AG04450 (cell line): ENCODE measurements around the gene SV2C. TPM values are rescaled to one million over a fixed set of nuclear protein-coding genes. Genes with fewer than 3 reads are reported as not detected.

Experiments
- CTCF ChIA-PET: fragments of 300-600, 350-600 bp; formaldehyde crosslinking; extraction: SDS; loops from one replicate; lab custom pipeline; 2022; ENCODE audit warnings: antibody characterized with exemption, inconsistent platforms; lab: Charles Lee
- POLR2A ChIA-PET: fragments of 350-600 bp; formaldehyde crosslinking; extraction: SDS; loops from one replicate; lab custom pipeline; 2021; ENCODE audit warnings: antibody characterized with exemption, inconsistent platforms; lab: Yijun Ruan, JAX
- DNase-seq: peaks from one replicate; pipeline ENCODE4 v3.0.0-alpha.2; 2011; ENCODE audit warnings: low read depth, low spot score
- H3K27ac ChIP-seq: one replicate; pipeline ENCODE4 v1.5.1; 2012; ENCODE audit warnings: low read depth, low read length, control low read depth
- H3K27me3 ChIP-seq: one replicate; pipeline ENCODE4 v1.6.0; 2012; ENCODE audit warnings: low read length; ENCODE audit not compliant: control insufficient read depth, insufficient read depth
- H3K4me3 ChIP-seq: 2 replicates; pipeline ENCODE4 v1.5.1; 2011; ENCODE audit warnings: mild to moderate bottlenecking, low read depth, low read length, control low read depth
- H3K9me3 ChIP-seq: 2 replicates; pipeline ENCODE4 v1.5.1; 2012; ENCODE audit warnings: low read length; ENCODE audit not compliant: control insufficient read depth, insufficient read depth
- polyA plus RNA-seq: library from polyadenylated mRNA; depleted of rRNA; stranded (reverse); fragments of >200 nt; gene quantifications from 2 replicates; pipeline ENCODE4 v1.2.3, GENCODE V29; 2011
- TF ChIP-seq, protein P1 (sequence below): IDR thresholded peaks from 2 replicates; pipeline ENCODE4 v1.5.1; 2011; ENCODE audit warnings: low read depth, low read length, control low read depth, inconsistent platforms

Gene SV2C
- polyA plus RNA-seq, 1 experiment = not detected

DNA sequence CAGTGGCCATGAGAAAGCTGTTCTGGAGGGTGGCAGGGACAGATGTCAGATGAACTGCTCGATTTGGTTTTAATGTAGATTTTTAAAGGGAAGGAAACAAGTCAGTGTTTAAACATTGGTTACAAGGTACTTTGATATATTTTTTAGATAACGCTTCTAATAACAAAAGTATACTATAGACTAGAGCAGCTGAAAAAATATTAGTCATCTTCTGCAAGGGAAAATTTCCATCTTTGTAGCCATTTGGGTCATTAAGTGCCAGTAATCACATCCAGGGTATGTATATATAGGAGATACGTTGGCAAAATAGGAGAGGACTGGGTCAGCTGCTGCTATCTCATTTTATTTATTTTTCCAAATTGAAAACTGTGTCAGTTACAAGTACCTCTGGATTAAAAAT, 69.0 kb downstream of the SV2C start:
- no peak for DNase-seq
- Histone ChIP-seq H3K27me3 (no peaks in the 10 kb centered on the region), H3K4me3 (no peak overlapping the region), H3K27ac (no peak overlapping the region), H3K9me3 (no peaks in the 10 kb centered on the region)
- TF ChIP-seq, protein P1, sequence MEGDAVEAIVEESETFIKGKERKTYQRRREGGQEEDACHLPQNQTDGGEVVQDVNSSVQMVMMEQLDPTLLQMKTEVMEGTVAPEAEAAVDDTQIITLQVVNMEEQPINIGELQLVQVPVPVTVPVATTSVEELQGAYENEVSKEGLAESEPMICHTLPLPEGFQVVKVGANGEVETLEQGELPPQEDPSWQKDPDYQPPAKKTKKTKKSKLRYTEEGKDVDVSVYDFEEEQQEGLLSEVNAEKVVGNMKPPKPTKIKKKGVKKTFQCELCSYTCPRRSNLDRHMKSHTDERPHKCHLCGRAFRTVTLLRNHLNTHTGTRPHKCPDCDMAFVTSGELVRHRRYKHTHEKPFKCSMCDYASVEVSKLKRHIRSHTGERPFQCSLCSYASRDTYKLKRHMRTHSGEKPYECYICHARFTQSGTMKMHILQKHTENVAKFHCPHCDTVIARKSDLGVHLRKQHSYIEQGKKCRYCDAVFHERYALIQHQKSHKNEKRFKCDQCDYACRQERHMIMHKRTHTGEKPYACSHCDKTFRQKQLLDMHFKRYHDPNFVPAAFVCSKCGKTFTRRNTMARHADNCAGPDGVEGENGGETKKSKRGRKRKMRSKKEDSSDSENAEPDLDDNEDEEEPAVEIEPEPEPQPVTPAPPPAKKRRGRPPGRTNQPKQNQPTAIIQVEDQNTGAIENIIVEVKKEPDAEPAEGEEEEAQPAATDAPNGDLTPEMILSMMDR = no peak
- ChIA-PET POLR2A (no interaction called here), CTCF (no interaction called here)

DNA sequence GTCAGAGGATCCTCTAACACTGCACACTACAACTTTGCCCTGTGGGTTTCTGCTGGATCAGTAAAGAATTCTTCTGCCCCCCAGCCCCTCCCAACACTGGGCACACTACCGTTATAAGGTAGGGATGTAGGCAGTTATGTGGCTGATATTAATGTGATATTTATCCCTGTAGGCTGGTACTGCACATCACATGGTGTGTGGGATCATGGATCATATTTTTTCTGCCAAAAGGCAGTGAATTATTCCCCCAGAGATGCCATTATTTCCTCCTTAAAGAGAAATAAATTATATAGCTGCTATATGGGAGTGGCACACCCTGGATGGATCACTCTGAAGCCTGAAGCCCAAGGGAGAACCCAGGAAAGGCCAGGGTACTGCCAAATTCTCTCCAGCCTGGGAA, 69.5 kb downstream of the SV2C start:
- Histone ChIP-seq H3K27me3 (no peaks in the 10 kb centered on the region), H3K4me3 (no peak overlapping the region), H3K9me3 (no peaks in the 10 kb centered on the region), H3K27ac (no peak overlapping the region)
- no peak for DNase-seq
- POLR2A ChIA-PET = no interaction called here
- TF ChIP-seq, protein P1 = no peak
- CTCF ChIA-PET = no interaction called here

DNA sequence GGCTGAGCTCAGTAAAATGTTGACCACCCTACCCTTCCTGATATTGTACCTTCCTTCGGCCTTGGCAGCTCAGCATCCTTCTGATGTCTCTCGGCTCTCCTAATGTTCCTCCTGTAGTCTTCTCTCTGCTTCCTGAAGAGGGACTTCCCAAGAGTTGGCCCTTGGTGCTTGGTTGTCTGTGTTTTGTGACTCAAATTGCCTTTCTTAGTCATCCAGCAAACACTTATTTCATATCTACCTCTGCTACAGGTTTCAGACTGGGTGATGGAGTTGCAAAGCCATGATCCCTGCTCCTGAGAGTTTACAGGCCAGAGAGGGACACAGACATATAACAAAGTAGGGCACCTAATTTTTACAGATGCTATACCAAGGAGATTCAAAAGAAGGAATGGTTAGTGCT, 70.1 kb downstream of the SV2C start:
- no peak for DNase-seq
- Histone ChIP-seq H3K4me3 (no peak overlapping the region), H3K9me3 (no peaks in the 10 kb centered on the region), H3K27ac (no peak overlapping the region), H3K27me3 (no peaks in the 10 kb centered on the region)
- POLR2A ChIA-PET = no interaction called here
- TF ChIP-seq, protein P1 = no peak
- CTCF ChIA-PET = no interaction called here

DNA sequence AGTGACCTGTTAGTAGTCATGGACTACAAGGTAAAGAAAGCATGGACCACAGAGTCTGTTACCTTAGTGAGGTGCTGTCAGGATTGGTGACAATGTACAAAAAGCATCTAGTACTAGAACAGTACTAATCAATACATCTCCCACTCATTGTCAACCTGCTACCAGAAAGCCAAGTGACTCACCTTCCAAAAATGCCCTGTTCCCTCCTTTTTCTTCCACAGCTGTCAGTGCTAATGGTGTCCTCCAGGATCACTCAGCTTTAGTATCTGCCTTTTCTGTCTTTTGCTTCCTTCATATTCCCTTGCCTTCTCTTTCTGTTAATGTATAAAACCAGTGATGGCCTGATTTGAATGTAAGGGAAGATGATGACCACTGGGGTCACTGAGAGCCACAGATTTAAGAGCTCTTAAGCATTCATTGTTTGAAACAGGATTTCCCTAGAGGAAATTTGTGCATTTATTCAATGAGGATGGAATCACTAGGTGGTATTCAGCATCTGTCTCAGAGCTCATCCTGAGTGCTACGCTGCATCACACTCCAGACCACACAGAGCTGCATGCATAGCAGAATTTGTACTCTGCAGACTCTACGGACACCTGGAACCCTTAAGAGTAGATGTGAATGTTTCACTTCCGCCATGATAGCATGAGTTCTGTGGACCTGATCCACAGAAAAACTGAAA, 71.0 kb downstream of the SV2C start:
- CTCF ChIA-PET = no interaction called here

DNA sequence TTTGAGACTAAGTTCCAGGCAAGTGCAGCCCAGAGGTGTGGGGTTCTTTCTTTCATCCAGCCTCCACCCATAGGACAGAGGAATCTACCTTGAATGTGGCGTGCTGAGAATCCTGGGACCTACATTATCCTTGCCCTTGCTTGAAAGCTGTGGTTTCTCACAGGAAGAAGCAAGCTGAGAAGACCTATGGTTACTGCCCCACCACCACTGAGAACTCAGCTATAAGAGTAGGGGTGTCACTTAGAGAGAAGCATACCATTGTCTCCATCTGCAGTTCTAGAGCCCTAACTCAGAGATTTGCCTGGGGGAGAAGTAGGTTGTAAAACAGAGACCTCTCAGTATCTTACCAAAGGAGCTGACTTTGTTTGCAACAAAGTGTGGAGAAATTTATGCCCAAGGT, 72.4 kb downstream of the SV2C start:
- no peak overlapping the region for H3K27ac ChIP-seq
- H3K27me3 ChIP-seq = no peaks in the 10 kb centered on the region
- no peak overlapping the region for H3K4me3 ChIP-seq
- no peak for DNase-seq
- ChIA-PET CTCF (interaction anchor here (1.7 kb wide), 1 partner anchor 20 kb away, joined by 13 read pairs; no protein-coding TSS in a partner anchor), POLR2A (no interaction called here)
- TF ChIP-seq, protein P1 = no peak
- no peaks in the 10 kb centered on the region for H3K9me3 ChIP-seq

More for the DNA sequence above, 71.0 kb downstream of the SV2C start:
- Histone ChIP-seq H3K9me3 (no peaks in the 10 kb centered on the region), H3K4me3 (no peak overlapping the region), H3K27me3 (no peaks in the 10 kb centered on the region), H3K27ac (no peak overlapping the region)
- DNase-seq = no peak
- POLR2A ChIA-PET = no interaction called here
- TF ChIP-seq, protein P1 = no peak
